MM.1S (cell line): Measurements from ENCODE around the gene SPRYD3.

Source experiments
- DNase-seq: peaks from one replicate; pipeline ENCODE4 v3.0.0-alpha.2; 2015
- H2AFZ ChIP-seq: fragments of 300-600 bp; sonication (generic); 2 replicates; pipeline ENCODE4 v1.6.0; 2016; ENCODE audit warnings: antibody characterized with exemption, low read length
- H3F3A ChIP-seq: fragments of 300-600 bp; sonication (generic); 2 replicates; pipeline ENCODE4 v1.6.1; 2016; ENCODE audit warnings: mild to moderate bottlenecking, antibody characterized with exemption, low read length, moderate library complexity, mixed read lengths; ENCODE audit not compliant: insufficient read depth
- H3K27ac ChIP-seq: fragments of 300-600 bp; sonication (generic); 2 replicates; pipeline ENCODE4 v1.5.1; 2016; ENCODE audit warnings: mild to moderate bottlenecking, low read length
- H3K27me3 ChIP-seq: fragments of 300-600 bp; sonication (generic); replicated peaks from 2 replicates; pipeline ENCODE4 v1.6.0; 2016; ENCODE audit warnings: low read length; ENCODE audit not compliant: insufficient read depth
- H3K36me3 ChIP-seq: fragments of 300-600 bp; sonication (generic); replicated peaks from 2 replicates; pipeline ENCODE4 v1.6.1; 2016; ENCODE audit warnings: mild to moderate bottlenecking, low read length, mixed read lengths; ENCODE audit not compliant: insufficient read depth
- H3K4me1 ChIP-seq: fragments of 300-600 bp; sonication (generic); 2 replicates; pipeline ENCODE4 v1.6.1; 2016; ENCODE audit warnings: low read length, mixed read lengths
- H3K4me2 ChIP-seq: fragments of 300-600 bp; sonication (generic); 2 replicates; pipeline ENCODE4 v1.6.0; 2016; ENCODE audit warnings: low read depth, low read length
- H3K4me3 ChIP-seq: fragments of 300-600 bp; sonication (generic); 2 replicates; pipeline ENCODE4 v1.5.1; 2016; ENCODE audit warnings: low read length, mixed read lengths
- H3K79me2 ChIP-seq: fragments of 300-600 bp; sonication (generic); 2 replicates; pipeline ENCODE4 v1.6.1; 2016; ENCODE audit warnings: mixed run types, low read length, mixed read lengths
- H3K9ac ChIP-seq: fragments of 300-600 bp; sonication (generic); 2 replicates; pipeline ENCODE4 v1.6.1; 2016; ENCODE audit warnings: low read length, mixed read lengths
- H3K9me2 ChIP-seq: fragments of 300-600 bp; sonication (generic); replicated peaks from 2 replicates; pipeline ENCODE4 v1.6.1; 2016; ENCODE audit warnings: mild to moderate bottlenecking, low read length, mixed read lengths; ENCODE audit not compliant: insufficient read depth
- H3K9me3 ChIP-seq: fragments of 300-600 bp; sonication (generic); replicated peaks from 2 replicates; pipeline ENCODE4 v1.6.1; 2016; ENCODE audit warnings: mild to moderate bottlenecking, low read length, mixed read lengths; ENCODE audit not compliant: insufficient read depth
- H4K20me1 ChIP-seq: fragments of 300-600 bp; sonication (generic); 2 replicates; pipeline ENCODE4 v1.6.1; 2016; ENCODE audit warnings: mild to moderate bottlenecking, low read length, moderate library complexity, mixed read lengths; ENCODE audit not compliant: insufficient read depth
- EZH2 ChIP-seq: fragments of 300-600 bp; sonication (generic); optimal IDR thresholded peaks from 2 replicates; pipeline ENCODE3; 2017; ENCODE audit warnings: low read depth, mild to moderate bottlenecking, antibody characterized with exemption, low read length, mixed read lengths
- EZH2phosphoT487 ChIP-seq: fragments of 300-600 bp; sonication (generic); IDR thresholded peaks from 2 replicates; pipeline ENCODE4 v1.6.1; 2018; ENCODE audit warnings: antibody characterized with exemption, low read length
- TF ChIP-seq, protein P1 (sequence below): fragments of 300-600 bp; sonication (generic); IDR thresholded peaks from 2 replicates; pipeline ENCODE4 v1.5.1; 2016; ENCODE audit warnings: antibody characterized with exemption, low read length, mixed read lengths

Gene SPRYD3

DNA sequence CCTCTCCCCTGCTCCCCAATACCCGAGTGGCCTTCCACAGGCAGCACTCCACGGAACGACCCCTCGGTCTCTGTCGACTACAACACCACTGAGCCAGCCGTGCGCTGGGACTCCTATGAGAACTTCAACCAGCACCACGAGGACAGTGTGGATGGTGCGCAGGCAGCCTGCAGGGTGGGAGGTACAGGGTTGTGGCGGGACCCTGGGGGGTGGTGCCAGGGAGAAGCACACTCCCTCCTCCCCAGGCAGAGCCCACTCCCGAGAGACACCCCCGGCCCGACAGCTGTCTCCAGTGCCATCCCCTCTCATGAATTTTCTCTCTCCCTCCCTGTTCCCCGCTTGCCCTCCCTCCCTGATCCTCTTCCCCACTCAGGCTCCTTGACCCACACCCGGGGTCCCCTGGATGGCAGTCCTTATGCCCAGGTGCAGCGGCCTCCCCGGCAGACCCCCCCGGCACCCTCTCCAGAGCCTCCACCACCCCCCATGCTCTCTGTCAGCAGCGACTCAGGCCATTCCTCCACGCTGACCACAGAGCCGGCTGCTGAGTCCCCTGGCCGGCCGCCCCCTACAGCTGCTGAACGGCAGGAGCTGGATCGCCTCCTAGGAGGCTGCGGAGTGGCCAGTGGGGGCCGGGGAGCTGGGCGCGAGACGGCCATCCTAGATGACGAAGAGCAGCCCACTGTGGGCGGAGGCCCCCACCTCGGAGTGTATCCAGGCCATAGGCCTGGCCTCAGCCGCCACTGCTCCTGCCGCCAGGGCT is 20.3 kb downstream of the SPRYD3 start:
- TF ChIP-seq EZH2phosphoT487 (no peak), EZH2 (no peak)
- TF ChIP-seq, protein P1, sequence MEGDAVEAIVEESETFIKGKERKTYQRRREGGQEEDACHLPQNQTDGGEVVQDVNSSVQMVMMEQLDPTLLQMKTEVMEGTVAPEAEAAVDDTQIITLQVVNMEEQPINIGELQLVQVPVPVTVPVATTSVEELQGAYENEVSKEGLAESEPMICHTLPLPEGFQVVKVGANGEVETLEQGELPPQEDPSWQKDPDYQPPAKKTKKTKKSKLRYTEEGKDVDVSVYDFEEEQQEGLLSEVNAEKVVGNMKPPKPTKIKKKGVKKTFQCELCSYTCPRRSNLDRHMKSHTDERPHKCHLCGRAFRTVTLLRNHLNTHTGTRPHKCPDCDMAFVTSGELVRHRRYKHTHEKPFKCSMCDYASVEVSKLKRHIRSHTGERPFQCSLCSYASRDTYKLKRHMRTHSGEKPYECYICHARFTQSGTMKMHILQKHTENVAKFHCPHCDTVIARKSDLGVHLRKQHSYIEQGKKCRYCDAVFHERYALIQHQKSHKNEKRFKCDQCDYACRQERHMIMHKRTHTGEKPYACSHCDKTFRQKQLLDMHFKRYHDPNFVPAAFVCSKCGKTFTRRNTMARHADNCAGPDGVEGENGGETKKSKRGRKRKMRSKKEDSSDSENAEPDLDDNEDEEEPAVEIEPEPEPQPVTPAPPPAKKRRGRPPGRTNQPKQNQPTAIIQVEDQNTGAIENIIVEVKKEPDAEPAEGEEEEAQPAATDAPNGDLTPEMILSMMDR, result no peak
- Histone ChIP-seq H3K9me3 (no peaks in the 10 kb centered on the region), H4K20me1 (no peaks in the 10 kb centered on the region)

DNA sequence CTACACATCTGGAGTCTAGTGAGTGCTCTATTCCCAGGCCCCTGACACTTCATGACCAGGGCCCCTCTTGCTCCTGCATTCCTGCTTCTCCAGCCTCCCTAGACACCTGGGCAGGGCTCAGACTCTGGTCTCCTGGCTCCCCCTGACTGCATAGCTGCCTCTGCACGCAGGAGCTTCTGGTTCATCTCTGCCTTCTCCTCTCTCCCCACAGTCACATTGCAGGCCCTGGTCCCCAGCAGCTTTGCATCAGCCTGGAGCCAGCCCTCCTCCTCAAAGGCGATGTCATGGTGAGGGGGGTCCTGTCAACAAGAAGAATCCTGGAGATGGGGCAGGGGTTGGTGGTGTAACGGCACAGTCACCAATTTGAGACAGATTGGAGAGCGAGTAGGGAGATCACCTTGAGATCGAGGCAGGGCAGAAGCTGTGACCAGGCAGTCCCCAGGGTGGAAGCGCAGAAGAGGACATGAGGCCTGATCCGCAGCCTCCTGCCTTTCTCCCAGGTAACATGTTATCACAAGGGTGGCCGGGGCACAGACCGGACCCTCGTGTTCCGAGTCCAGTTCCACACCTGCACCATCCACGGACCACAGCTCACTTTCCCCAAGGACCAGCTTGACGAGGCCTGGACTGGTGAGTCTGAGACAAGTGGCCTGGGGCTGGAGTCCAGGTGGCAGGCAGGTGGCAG is 21.2 kb downstream of the SPRYD3 start:
- TF ChIP-seq EZH2 (no peak), EZH2phosphoT487 (no peak)
- TF ChIP-seq, protein P1, result no peak
- Histone ChIP-seq H3K4me2 (no peak overlapping the region), H3F3A (peaks cover 7% of the 10 kb centered on the region; the same call in 1 of the 2 replicates), H3K36me3 (no peaks in the 10 kb centered on the region), H3K4me1 (0 out of 2 replicates have a peak, but pooled peaks cover 5% of the 10 kb centered on the region), H3K27ac (no peak overlapping the region), H3K9me2 (no peaks in the 10 kb centered on the region), H3K79me2 (no peaks in the 10 kb centered on the region), H4K20me1 (no peaks in the 10 kb centered on the region), H3K9me3 (no peaks in the 10 kb centered on the region), H3K9ac (no peak overlapping the region), H3K4me3 (no peak overlapping the region), H2AFZ (no peak overlapping the region), H3K27me3 (peaks cover 19% of the 10 kb centered on the region)
- DNase-seq, result no peak

More for the DNA sequence above, 20.3 kb downstream of the SPRYD3 start:
- H3K36me3 ChIP-seq, result no peaks in the 10 kb centered on the region
- peaks cover 19% of the 10 kb centered on the region for H3K27me3 ChIP-seq
- H3K9ac ChIP-seq, result no peak overlapping the region
- H3K79me2 ChIP-seq, result no peaks in the 10 kb centered on the region
- H3K27ac ChIP-seq, result no peak overlapping the region
- no peak overlapping the region for H2AFZ ChIP-seq
- DNase-seq, result no peak
- no peaks in the 10 kb centered on the region for H3K4me1 ChIP-seq
- peaks cover 4% of the 10 kb centered on the region; the same call in 1 of the 2 replicates for H3F3A ChIP-seq
- no peak overlapping the region for H3K4me2 ChIP-seq
- H3K4me3 ChIP-seq, result no peak overlapping the region
- H3K9me2 ChIP-seq, result no peaks in the 10 kb centered on the region

DNA sequence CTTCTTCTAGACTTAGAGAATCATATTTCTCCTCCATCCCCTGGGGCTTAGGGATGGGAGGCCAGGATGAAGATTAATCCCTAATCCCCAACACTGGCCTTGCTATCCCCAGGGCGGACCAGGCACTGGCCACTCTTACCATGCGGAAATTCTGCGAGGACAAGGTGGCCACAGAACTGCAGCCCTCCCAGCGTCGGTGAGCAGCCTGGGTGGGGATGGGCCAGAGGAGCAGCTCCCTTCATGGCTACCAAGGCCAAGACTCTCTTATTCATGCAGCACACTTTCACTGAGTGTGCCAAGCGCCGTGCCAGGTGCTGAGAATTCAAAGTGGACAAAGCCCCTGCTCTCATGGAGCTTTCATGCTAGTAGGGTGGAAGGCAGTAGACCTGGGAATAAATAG is 22.3 kb downstream of the SPRYD3 start:
- Histone ChIP-seq H3K4me3 (no peak overlapping the region), H3F3A (peaks cover 7% of the 10 kb centered on the region; the same call in 1 of the 2 replicates), H3K79me2 (no peaks in the 10 kb centered on the region)

More for the DNA sequence above, 22.3 kb downstream of the SPRYD3 start:
- TF ChIP-seq EZH2 (no peak), EZH2phosphoT487 (no peak)
- no peak overlapping the region for H2AFZ ChIP-seq
- H3K36me3 ChIP-seq, result no peaks in the 10 kb centered on the region
- peaks cover 19% of the 10 kb centered on the region for H3K27me3 ChIP-seq
- no peaks in the 10 kb centered on the region for H3K9me2 ChIP-seq
- H3K9me3 ChIP-seq, result no peaks in the 10 kb centered on the region
- no peak overlapping the region for H3K4me2 ChIP-seq
- H3K4me1 ChIP-seq, result 0 out of 2 replicates have a peak, but pooled peaks cover 5% of the 10 kb centered on the region
- no peak overlapping the region for H3K27ac ChIP-seq
- DNase-seq, result no peak
- H3K9ac ChIP-seq, result no peak overlapping the region
- H4K20me1 ChIP-seq, result no peaks in the 10 kb centered on the region
